NB4 (cell line): ENCODE results near the gene KRTAP10-9.

Source experiments
- CTCF ChIP-seq: IDR thresholded peaks from one replicate; pipeline ENCODE4 v1.5.1; 2012; ENCODE audit warnings: low read depth, low read length
- TF ChIP-seq, protein P1 (sequence below): IDR thresholded peaks from 2 replicates; pipeline ENCODE4 v1.6.1; 2011; ENCODE audit warnings: low read depth, low read length

- TF ChIP-seq, protein P1, sequence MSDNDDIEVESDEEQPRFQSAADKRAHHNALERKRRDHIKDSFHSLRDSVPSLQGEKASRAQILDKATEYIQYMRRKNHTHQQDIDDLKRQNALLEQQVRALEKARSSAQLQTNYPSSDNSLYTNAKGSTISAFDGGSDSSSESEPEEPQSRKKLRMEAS: no peak
- TF ChIP-seq CTCF: no peak
These were observed 43.1 kb upstream of the KRTAP10-9 start for GRCh38 chr21:44583800-44584147.
